PFSK-1 (cell line): ENCODE results near the gene COL23A1.

Experiments used
- FOXP2 ChIP-seq: optimal IDR thresholded peaks from 2 replicates; pipeline ENCODE3; 2011; ENCODE audit warnings: borderline replicate concordance, control low read depth, inconsistent platforms; ENCODE audit not compliant: insufficient read depth; ENCODE audit errors: extremely low read length, extremely low read depth
- POLR2AphosphoS5 ChIP-seq: IDR thresholded peaks from 2 replicates; pipeline ENCODE4 v1.6.1; 2012; ENCODE audit warnings: low read depth, mild to moderate bottlenecking, control low read depth, low read length, moderate library complexity
- REST ChIP-seq, 2 experiments: IDR thresholded peaks; 2 replicates each; pipeline versions ENCODE4 v1.6.1 to v1.8.0; 2011 to 2012; ENCODE audit warnings: low read depth in 2 of 2, low read length in 2 of 2, control low read depth in 1 of 2, inconsistent platforms in 1 of 2, mild to moderate bottlenecking in 1 of 2, moderate library complexity in 1 of 2; ENCODE audit not compliant: insufficient read depth in 1 of 2
- SIN3A ChIP-seq: IDR thresholded peaks from 2 replicates; pipeline ENCODE4 v1.6.1; 2012; ENCODE audit warnings: mild to moderate bottlenecking, low read length, moderate library complexity, borderline replicate concordance; ENCODE audit not compliant: insufficient read depth
- TAF1 ChIP-seq: IDR thresholded peaks from 2 replicates; pipeline ENCODE4 v1.6.1; 2012; ENCODE audit warnings: low read length, control low read depth, borderline replicate concordance; ENCODE audit not compliant: insufficient read depth

The COL23A1 gene

GRCh38 chr5:178278358-178279023 lies 311.7 kb downstream of the COL23A1 start:
- TF ChIP-seq POLR2AphosphoS5 (no peak), TAF1 (no peak), FOXP2 (no peak), SIN3A (no peak)

- TF ChIP-seq FOXP2 = no peak
- no peak for TF ChIP-seq TAF1
- no peak for TF ChIP-seq POLR2AphosphoS5
- TF ChIP-seq REST (IDR thresholded peaks at IDR 0.05; ENCODE audit: insufficient read depth in 1 of 2, low read depth in 2 of 2, low read length in 2 of 2) = no peak
- TF ChIP-seq SIN3A = no peak
Measured at GRCh38 chr5:178277866-178278265, 312.3 kb downstream of the COL23A1 start.

GRCh38 chr5:178277346-178277745 lies 312.8 kb downstream of the COL23A1 start:
- TF ChIP-seq TAF1 (no peak), REST (IDR thresholded peaks at IDR 0.05; ENCODE audit: insufficient read depth in 1 of 2, low read depth in 2 of 2, low read length in 2 of 2) (no peak), SIN3A (no peak), FOXP2 (no peak), POLR2AphosphoS5 (no peak)

- TF ChIP-seq TAF1 = no peak
- no peak for TF ChIP-seq POLR2AphosphoS5
- no peak for TF ChIP-seq SIN3A
- TF ChIP-seq FOXP2 = no peak
- TF ChIP-seq REST (IDR thresholded peaks at IDR 0.05; ENCODE audit: insufficient read depth in 1 of 2, low read depth in 2 of 2, low read length in 2 of 2) = no peak
Measured at GRCh38 chr5:178274781-178275537, 315.2 kb downstream of the COL23A1 start.

GRCh38 chr5:178273665-178274541 lies 316.3 kb downstream of the COL23A1 start:
- TF ChIP-seq REST (IDR thresholded peaks at IDR 0.05; ENCODE audit: insufficient read depth in 1 of 2, low read depth in 2 of 2, low read length in 2 of 2) = peak in 1 of 2 experiments; percentile 43; a peak in 1 of 4 replicates
- no peak for TF ChIP-seq TAF1
